ENCODE measurements around the gene B3GALT6.
"Not testable (repeated sequence)": the region's sequence is repeated elsewhere in the genome, so short reads cannot be mapped to it uniquely, and the experiment has no call there.

B3GALT6 gene

GRCh38 chr1:1232208-1232795 is at the start of gene B3GALT6:
Gene B3GALT6, plus strand, starts transcription at chr1:1232237. Its CDS starts 42 bp downstream, at chr1:1232279.
- H3K4me3 ChIP-seq, result peak within 1 kb of the TSS; percentile 62 to 97 (median 83)
- H3K27ac ChIP-seq, result peak within 1 kb of the TSS; percentile 88 to 99 (median 97)

- Histone ChIP-seq H3K27ac (no peak overlapping the region), H3K4me3 (no peak overlapping the region)
These were observed 49.4 kb upstream of the B3GALT6 start for GRCh38 chr1:1182491-1183220.

GRCh38 chr1:1183221-1183747 is 48.8 kb upstream of the B3GALT6 start:
- Histone ChIP-seq H3K4me3 (no peak overlapping the region), H3K27ac (no peak overlapping the region)

- no peak overlapping the region for H3K4me3 ChIP-seq
- H3K27ac ChIP-seq, result no peak overlapping the region
These were observed 47.9 kb upstream of the B3GALT6 start for GRCh38 chr1:1183833-1184775.

GRCh38 chr1:1185101-1185765 is 46.8 kb upstream of the B3GALT6 start:
- H3K27ac ChIP-seq, result no peak overlapping the region
- no peak overlapping the region for H3K4me3 ChIP-seq

GRCh38 chr1:1187938-1188337 is 44.1 kb upstream of the B3GALT6 start:
- Histone ChIP-seq H3K27ac (no peak overlapping the region), H3K4me3 (no peak overlapping the region)

- Histone ChIP-seq H3K27ac (no peak overlapping the region), H3K4me3 (no peak overlapping the region)
These were observed 42.9 kb upstream of the B3GALT6 start for GRCh38 chr1:1189111-1189510.

GRCh38 chr1:1191734-1192133 is 40.3 kb upstream of the B3GALT6 start:
- H3K4me3 ChIP-seq, result no peak overlapping the region
- H3K27ac ChIP-seq, result no peak overlapping the region

GRCh38 chr1:1194723-1195122 is 37.3 kb upstream of the B3GALT6 start:
- Histone ChIP-seq H3K4me3 (no peak overlapping the region), H3K27ac (no peak overlapping the region)

GRCh38 chr1:1195726-1196125 is 36.3 kb upstream of the B3GALT6 start:
- H3K4me3 ChIP-seq, H3K27ac ChIP-seq: not testable (repeated sequence)

- Histone ChIP-seq H3K27ac (no peak overlapping the region), H3K4me3 (no peak overlapping the region)
These were observed 35.4 kb upstream of the B3GALT6 start for GRCh38 chr1:1196431-1197187.

- Histone ChIP-seq H3K27ac (no peak overlapping the region), H3K4me3 (no peak overlapping the region)
These were observed 34.9 kb upstream of the B3GALT6 start for GRCh38 chr1:1197188-1197500.

- Histone ChIP-seq H3K27ac (no peak overlapping the region), H3K4me3 (no peak overlapping the region)
These were observed 34.2 kb upstream of the B3GALT6 start for GRCh38 chr1:1197551-1198422.

GRCh38 chr1:1198423-1199140 is 33.5 kb upstream of the B3GALT6 start:
- H3K4me3 ChIP-seq, result no peak overlapping the region
- no peak overlapping the region for H3K27ac ChIP-seq

GRCh38 chr1:1199141-1199960 is 32.7 kb upstream of the B3GALT6 start:
- H3K4me3 ChIP-seq, result no peak overlapping the region
- H3K27ac ChIP-seq, result no peak overlapping the region

- peak overlapping the region in 6 of 7 experiments; percentile 36 to 57 (median 48) for H3K4me3 ChIP-seq
- H3K27ac ChIP-seq, result peak overlapping the region in 15 of 21 experiments; percentile 0 to 88 (median 81)
These were observed 31.8 kb upstream of the B3GALT6 start for GRCh38 chr1:1199961-1200875.

All from skin epidermis (tissue), 12 donors.